Tongue (tissue), 2 donors: ENCODE data around the gene C19orf67. TPM values are rescaled to one million over a fixed set of nuclear protein-coding genes. Genes with fewer than 3 reads are reported as not detected.

ENCODE experiments used
- DNase-seq: peaks from one replicate; pipeline ENCODE4 v3.0.0-alpha.2; 2015
- total RNA-seq: library from RNA; depleted of rRNA; stranded (reverse); fragments of >200 nt; gene quantifications from one replicate; pipeline ENCODE4 v1.2.3, GENCODE V29; 2014

C19orf67 gene
- not detected for total RNA-seq

DNA sequence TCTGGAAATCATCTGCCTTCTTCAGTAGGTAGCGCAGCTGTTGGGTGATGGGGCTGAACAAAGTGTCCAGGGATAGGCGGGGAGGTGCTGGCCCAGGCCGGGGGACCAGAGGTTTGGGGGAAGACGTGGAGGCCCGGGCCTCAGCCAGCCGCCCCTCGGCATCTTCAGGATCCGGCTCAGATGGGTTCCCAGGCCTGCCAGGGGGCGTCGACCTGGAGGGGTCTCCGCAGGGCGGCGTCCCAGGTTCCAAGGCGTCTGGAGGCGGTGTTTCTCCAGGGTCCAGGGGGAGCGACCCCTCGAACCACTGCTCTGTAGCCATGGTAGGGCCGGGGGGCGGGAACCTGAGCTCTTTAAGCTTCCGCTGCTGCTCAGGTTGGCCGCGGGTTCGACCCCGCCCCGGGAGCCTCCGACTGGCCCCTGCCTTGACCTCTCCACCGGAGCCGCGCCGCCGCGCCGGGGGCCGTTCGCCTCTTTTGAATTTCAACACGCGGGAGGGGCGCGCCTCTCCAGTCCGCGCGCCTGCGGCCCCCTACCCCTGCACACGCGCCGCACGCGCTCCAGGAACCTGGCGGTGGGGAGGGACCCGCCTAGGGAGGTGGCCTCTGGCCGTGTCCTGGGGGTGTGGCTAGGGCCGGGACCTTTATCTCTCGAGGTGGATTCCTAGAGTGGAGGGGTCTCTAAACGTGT is at the start of gene C19orf67:
TSS of gene C19orf67 (minus strand) at position 475 of the 687 bp plus-strand sequence. CDS start at position 319, 156 bp downstream.
- DNase-seq = no peak

DNA sequence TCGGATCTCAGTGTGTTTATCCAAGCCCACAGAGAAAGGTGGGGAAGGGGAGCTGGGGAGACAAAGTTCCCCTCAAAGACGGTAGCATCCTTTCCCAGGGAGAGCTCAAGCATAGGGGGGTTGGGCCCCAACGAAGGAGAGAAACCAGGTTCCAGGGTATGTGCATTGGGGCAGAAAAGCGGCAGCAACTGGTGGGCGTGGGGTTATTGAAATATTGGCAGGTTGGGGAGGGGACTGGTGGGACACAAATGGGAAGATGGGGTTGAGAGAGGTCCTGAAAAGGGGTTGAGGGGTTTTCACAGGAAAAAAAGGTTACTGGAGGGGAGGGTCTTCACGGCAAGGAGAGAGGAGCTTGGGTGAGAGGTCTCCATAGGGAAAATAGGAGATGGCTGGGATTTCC is 49.8 kb upstream of the C19orf67 start:
- no peak for DNase-seq

DNA sequence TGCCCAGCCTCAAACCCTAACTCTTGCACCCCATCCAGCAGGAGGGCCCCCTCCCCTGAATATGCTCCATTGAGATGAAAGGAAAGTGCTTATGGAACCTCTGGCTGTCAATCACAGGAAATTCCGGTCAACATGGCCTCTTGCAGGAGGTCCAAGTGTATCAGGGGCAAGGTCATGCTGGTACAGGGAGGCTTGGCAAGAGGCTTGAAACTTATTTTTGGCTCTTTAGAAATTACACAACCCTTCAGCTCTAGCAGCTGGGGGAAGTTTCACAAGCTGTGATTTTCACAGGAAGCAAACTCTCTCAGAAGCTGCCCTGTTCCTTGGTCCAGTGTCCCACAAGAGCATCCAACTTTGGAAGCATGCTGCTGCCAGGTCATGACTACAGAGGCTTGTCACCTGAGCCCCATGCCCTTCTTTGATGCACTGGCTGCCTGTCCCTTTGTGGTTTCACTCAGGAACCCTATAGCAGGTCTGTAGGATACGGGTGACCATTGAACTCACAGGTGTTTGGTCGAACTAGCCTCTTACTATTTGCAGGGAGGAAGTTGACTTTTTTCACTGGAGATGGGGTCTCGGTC is 42.4 kb upstream of the C19orf67 start:
- DNase-seq = no peak

DNA sequence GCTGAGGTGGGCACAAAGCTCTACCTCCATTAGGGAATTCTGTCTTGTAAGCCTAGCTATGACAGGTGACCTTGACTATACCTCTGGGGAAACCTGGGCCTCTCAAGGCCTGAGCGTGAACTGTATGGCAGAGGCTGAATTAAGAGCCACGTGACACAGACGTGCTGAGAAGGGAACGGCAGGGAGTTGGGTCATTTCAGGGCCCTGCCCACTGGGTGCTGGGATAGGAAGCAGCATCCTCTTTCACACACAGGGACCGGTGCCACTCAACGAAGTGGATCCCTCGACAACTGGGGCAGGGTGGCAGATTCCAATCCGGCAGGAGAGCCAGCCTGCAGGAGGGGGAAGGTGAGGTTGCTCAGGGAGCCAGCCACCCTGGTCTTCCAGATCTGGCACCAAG is 41.6 kb upstream of the C19orf67 start:
- DNase-seq = no peak

DNA sequence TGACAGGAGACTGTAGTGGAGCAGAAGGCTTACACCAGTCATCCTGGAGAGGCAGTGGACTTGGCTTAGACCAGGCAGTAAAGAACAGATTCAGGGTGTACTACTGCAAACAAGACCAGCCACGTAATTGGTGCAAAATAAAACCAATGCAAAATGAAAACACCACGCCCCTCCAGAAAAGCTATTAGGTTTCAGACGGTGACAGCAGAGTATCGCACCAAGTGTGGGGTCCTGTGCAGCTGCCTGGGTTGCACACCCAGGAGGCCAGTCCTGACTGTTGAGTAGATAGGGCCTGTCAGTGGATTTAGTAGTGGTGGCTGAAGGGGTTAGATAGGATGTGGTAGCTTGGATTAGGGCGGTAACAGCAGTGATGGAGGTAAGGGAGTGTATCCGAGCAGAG is 37.3 kb upstream of the C19orf67 start:
- no peak for DNase-seq

DNA sequence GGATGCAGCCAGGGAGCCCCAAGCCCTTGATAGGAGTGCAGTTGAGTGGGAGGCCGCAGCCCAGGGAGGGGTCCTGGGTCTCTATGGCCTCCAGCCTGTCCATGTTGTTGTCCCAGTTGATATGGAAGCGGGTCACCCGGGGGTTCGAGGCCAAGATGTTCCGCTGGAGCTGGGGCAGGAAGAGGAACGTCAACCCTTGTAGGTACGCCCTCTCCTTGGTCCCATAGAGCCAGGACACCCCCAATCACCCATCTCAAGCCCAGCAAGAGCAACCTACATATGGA is 34.9 kb upstream of the C19orf67 start:
- no peak for DNase-seq

DNA sequence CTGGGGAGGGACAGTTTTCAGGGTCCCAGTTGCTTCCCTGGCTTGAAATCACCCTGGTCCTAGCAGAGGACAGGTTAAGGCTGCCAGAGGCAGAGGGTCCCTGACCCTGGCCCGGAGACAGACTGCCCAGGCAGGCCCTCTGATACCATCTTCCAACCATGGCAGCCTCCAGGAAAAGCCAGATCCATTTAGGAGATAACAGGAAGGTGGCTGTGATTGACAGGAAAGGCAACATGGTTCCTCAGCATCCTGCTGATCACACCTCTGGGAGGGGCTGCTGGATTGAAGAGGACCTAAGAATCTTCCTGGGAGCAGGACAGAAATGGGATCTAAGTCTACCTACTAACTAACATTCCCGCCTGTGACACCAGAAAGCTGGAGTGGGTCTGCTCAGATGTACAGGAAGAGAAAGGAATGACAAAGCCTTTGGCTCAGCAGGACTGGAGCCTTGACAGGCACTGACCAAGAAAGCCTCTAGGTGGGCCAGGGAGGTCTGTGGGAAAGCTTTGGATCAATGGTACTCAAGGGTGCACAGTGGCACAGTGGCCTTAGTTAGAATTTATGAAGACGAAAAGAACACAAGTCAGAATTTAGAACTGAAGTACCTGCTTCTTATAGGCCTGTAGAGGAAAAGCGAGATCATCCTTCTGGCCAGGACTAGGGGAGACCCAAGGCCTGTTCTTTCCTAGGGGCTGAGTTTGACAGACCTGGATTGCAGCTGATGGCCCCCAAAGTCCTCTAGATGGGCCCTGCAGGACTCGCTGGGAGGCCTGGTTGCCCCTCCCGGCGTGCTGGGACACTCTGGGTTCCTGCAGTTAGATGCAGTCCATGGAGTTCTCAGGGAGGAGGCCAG is 34.3 kb upstream of the C19orf67 start:
- no peak for DNase-seq

DNA sequence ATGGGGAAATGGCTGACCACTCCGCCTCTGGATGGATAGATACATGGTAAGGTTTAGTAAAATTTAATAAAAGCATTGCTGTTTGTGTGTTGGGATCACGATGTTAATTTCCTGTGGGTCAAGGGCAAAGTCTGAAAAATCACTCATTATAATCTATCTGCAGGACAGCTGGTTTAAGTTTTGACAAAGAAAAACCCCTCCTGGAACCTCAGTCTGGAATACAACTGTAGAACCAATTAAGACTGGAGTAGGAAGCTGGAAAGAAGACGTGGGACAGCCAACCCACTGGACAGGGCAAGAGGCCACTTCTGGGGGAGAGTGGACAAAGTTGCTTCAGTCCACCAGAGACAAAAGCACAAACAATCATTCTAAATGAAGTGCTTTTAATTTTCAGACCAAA is 33.6 kb upstream of the C19orf67 start:
- no peak for DNase-seq

DNA sequence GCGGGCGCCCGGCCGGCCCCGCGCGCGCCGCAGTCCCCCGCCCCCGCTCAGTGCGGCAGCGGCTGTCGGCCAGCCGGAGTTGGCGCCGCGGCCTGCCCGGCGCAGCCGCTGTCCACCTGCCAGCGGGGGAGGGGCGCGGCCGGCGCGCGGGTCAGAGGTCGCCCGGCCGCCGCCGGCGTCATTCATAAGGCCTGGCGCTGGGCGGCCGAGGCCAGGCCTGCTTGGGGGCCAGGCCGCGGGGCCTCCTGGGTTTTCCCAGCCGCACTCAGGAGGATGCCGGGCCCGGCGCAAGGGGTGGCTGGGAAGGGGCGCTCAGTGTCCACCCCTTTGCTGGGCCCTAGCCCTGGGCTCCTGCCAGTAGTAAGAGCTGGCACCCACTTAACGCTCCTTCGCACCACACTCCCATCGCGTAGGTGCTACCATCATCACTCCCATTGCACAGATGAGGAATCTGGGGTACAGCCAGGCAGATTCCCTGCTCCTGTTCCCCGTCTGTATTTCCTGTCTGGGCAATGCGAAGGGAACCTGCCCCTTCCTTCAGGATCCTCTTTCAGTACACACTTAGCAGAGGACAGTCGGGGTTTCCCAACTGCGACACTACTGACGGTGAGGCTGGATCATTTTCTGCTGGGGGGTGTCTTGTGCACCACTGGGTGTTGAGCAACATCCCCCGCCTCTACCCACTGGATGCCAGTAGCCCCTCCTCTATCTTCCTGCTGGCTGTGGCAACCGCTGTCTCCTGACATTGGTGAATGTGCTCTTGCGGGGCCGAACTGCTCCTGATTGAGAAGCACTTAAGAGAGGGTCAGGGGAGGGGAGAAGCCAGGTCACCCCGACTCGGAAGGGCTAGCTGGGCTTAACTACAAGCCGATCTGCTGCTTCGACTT is 32.8 kb upstream of the C19orf67 start:
- peak; percentile 63 for DNase-seq

DNA sequence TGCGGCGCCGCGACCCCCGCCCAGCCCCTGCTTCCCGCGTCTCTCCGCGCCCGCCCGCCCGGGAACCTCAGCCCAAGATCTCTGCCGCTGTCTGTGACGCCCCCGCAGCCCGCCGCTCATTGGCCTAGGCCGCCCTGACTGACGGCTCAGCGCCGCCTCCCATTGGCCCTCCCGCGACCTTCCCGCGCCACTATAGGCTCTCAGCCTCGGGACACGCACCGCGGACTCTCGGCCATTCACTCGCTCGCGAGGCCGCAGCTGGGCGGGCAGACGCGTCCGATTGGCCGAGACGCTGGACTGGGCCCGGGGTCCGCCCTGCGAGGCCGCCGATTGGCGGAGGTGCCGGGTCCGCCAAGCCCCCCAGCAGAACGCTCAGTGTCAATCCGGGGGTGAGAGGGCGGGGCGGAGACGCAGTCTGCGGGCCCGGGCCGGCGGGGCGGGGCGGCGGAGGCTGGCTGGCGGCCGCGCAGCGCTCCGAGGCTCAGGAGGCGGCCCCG is 32.1 kb upstream of the C19orf67 start, which contains the start of gene PRKACA:
TSS of gene PRKACA (minus strand) at position 95 of the 497 bp plus-strand sequence. CDS start 215 bp downstream, outside the sequence.
- peak; percentile 99 for DNase-seq

DNA sequence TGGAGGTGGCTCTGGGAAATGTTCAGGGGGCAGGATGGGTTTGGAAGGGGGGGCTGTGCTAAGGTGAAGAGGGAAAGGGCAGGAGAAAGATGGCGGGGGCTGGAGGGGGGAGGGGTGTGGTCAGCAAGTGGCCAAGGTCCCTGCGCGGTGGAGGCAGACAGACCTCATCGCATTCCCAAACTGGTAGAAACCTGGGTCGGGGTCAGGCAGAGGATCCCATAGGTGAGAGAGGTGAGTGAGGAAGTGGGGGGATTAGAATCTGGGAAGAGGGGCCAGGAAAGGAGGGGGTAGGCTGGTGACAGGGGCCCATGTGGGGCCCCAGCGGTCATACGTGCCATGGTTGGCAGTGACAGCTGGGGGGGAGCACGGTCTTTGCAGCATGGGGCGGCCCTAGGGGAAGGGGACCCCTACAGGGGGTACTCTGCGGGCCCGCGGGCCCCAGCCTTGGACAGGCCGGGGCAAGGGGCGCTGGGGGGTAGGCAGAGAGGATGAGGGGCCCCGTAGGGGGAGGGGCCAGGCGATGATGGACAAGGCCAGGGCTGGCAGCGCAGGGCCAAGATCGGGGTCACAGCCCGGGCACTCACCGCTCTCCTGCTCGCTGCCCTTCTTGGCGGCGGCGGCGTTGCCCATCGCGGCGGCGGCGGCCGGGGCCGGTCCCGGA is 31.5 kb upstream of the C19orf67 start:
- peak; percentile 69 for DNase-seq

DNA sequence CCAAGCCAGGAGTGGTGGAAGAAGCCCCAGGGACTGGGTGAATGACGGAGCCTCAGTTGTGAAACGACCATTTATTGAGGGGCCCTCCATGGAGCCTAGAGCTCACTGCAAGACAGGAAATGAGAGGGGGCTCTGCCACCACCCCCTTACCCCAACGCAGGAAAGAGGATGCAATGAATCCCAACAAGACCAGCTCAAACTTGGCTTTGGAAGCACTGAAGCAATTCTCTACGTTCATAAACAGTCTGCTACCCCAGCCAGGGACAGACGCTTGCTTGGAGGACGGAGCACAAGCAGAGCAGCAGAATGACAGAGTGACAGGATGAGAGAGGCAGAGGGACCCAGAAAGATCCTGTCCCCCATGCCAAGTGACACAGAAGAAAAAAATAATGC is 30.9 kb upstream of the C19orf67 start:
- DNase-seq = no peak

DNA sequence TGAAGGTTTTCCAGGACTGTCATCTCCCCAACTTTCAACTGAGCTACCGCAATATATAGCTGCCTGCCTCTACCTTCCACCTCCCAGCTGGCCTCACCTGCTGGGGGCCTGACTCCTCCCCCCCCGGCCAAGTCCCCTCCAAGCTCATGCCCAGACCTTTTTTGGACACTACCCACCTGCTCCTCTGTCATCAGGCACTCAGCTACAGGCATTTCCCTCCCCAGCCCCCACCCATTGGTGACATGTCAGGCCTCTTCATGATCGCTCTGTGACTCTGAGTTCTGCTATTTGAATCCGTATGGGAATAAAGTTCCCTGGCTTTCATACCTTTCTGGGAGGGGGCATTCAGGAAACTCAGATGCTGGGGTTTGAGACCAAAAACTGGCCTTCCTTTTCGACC is 30.2 kb upstream of the C19orf67 start:
- peak; percentile 48 for DNase-seq

DNA sequence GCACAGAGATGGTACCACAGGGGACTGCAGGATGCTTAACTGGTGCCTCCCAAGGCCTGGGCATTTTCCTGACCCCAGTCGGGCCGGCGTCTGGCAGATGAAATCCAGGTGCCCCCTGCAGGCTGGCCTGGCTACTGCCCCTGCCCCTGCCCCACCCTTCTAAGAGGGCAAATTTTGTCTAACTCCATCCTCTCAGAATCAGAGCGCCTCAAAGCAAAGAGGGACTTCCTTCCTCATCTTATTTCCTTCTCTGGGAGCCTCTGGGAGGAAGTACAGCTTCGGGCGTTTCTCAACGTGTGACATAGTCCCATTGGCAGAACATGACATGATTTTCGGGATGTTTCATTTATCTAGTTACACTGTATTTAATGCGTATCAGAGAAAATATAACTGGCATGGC is 29.3 kb upstream of the C19orf67 start:
- DNase-seq = no peak

DNA sequence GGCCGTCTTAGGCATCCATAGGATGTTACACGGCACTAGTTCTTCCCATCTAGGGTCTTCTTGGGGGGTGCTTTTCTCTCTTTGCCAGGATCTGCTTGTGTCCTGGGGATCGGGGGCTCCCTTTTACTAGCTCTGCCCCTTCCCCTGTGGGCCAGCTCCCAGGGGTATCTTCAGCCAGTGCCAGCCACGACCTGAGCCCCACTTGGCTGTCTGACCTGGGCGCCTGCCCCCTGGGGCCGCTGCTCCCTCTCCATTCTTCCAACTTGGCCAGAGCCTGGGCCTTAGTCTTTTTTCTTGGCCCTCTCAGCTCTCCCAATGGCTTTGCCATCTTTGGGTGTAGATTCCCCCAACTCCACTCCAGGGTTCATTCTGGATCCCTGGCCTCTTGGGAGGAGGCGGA is 28.9 kb upstream of the C19orf67 start:
- DNase-seq = no peak

DNA sequence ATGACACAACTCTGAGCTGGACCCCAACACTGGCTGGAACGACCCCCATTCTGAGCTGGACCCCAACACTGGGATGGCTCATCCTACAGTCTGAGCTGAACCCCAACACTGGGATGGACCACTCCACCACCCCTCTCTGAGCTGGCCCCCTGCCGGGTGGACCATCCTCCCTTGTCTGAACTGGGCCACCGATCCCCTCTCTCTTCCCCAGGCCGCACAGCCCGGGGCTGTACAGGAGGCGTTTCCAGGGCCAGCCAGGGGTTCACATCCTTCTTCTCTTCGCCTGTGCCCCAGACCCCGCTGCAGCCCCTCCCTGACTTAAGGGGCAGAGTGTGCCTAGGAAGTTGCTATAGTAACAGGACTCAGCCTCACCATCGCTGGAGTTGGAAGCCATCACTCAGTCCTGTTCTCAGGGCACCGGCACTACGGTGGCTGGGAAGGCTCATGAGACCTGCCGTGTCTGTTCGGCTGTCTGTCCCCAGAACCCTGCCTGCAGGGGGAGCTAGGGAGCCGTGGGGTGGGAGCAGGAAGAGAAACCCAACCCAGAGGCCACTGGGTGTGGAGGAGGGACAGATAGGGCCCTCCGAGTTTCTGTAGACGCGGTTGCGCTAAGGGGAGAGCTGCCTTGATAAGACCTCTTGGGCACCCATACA is 28.3 kb upstream of the C19orf67 start:
- DNase-seq = no peak

DNA sequence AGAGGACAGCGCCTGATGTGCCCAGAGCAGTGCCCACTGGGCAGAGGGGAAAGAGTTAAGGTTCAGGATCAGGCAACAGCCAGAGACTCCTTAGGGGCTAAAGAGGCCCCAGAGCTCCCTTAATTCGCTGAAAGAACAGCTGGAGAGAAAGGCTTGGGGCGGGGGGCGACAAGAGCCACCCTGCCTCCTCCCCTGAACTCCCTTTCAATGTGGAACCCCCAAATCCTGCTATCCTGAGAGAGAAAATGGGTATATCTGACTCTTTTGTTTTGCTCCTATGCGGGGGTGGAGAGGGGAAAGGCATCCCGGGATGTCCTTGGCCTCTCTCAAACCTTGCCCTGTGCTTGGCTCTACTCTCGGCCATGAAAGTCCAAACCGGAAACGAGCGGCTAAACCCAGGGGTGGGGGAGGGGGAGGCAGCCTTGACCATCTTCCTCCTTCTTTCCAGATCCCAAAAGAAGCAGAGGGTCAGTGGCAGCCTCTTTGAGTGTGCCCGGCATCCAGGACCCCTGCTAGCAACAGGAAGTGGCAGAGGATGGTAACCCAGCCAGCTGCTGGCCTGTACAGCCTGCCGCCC is 27.3 kb upstream of the C19orf67 start:
- no peak for DNase-seq

DNA sequence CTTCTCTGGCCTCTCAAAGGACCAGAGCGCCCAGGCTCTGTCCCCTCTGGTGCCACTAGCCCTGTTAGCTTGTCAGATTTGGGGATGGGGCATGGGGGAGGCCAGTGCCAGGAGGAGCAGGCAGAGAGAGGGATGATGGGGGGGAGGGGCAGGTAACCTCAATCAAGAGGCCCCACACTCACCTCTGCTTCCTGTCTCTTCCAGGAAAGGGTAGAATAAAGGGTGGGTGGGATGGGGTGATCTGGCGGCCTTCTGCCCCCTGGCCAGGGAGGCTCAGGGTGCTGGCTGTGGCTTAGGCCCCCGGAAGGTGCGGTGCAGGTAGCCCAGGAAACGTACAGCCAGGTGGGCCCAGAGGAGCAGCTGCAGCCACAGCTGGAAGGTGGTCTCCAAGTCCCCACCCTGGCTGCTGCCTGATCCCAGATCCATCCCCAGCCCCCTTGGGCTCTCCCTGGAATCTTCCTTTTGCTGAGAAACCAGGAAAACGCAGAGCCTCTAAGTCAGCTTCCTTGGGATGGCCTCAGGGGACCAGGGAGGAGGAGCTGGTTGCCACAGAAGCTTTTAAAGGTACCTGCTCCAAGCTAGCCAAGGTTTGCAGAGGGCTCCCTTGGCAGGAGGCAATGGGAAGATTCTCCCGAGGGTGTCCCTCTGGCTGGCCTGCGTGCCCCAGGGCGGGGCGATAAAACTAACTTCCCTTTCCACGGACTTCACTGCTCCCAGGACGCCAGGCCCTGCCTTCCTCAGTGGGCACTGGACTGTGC is 26.6 kb upstream of the C19orf67 start:
- no peak for DNase-seq

DNA sequence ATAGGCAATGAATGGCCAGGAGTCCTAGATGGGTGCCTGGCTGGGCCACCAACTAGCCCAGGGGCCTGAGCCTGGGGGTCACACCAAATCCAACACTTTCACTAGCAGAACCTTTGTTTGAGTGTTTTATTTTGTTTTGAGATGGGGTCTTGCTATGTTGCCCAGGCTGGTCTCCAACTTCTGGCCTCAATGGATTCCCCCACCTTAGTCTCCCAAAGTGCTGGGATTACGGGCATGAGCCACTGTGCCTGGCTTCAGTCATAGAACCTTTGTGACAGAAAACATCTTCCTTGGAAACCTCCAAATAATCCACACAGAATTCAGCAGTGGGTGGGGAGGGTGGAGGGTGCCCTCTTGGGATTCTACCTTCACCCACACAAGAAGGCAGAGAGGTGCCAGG is 25.9 kb upstream of the C19orf67 start:
- no peak for DNase-seq

DNA sequence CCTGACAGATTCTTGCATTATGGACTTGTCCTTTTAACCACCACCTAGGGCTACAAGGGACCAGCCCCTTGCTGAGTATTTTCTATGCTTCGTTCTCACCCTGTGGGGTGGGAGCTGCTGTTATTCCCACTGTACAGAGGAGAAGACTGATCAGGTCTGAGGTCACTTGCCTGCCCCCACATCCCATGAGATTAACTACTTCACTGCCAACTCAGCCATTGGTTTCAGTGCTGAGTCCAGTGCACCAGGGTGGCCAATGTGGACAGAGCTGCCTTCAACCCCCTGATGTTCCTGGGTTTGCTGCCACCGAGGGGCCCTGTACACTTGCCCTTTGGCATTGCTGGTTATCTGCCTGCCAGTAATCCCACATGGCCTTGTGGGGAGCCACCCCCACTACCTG is 25.1 kb upstream of the C19orf67 start:
- DNase-seq = no peak
